Chondrocyte (in vitro differentiated cells): Measurements from ENCODE around the gene GARS1. TPM values are rescaled to one million over a fixed set of nuclear protein-coding genes. Genes with fewer than 3 reads are reported as not detected.

Experiments used
- DNase-seq: peaks from one replicate; pipeline ENCODE4 v3.0.0; 2021; ENCODE audit warnings: mixed read lengths, low spot score
- H3K27ac Mint-ChIP-seq: one replicate; pipeline ENCODE4 v1.8.0; 2021; ENCODE audit warnings: mild to moderate bottlenecking, moderate library complexity, mixed read lengths; ENCODE audit not compliant: unreplicated experiment
- H3K27me3 Mint-ChIP-seq: 2 replicates; pipeline ENCODE4 v1.8.0; 2021; ENCODE audit warnings: low read depth, mixed read lengths
- H3K36me3 Mint-ChIP-seq: 2 replicates; pipeline ENCODE4 v1.8.0; 2021; ENCODE audit warnings: low read depth, mixed read lengths
- H3K4me1 Mint-ChIP-seq: 2 replicates; pipeline ENCODE4 v1.8.0; 2021; ENCODE audit warnings: low read depth, mild to moderate bottlenecking, mixed read lengths
- H3K4me3 Mint-ChIP-seq: one replicate; pipeline ENCODE4 v1.8.0; 2021; ENCODE audit warnings: mild to moderate bottlenecking, moderate library complexity, mixed read lengths; ENCODE audit not compliant: unreplicated experiment
- H3K9me3 Mint-ChIP-seq: 2 replicates; pipeline ENCODE4 v1.8.0; 2021; ENCODE audit warnings: low read depth, mixed read lengths
- total RNA-seq: library from RNA; stranded (reverse); gene quantifications from 3 replicates; pipeline ENCODE4 v1.2.1, GENCODE V29; 2021
- TF ChIP-seq, protein P1 (sequence below): fragments of 200-600 bp; sonication (generic); IDR thresholded peaks from 2 replicates; pipeline ENCODE4 v1.5.0; 2021; ENCODE audit warnings: antibody characterized with exemption, mild to moderate bottlenecking, moderate library complexity

Gene GARS1
- total RNA-seq, 1 donor from 2014 or later, result 581 TPM

DNA sequence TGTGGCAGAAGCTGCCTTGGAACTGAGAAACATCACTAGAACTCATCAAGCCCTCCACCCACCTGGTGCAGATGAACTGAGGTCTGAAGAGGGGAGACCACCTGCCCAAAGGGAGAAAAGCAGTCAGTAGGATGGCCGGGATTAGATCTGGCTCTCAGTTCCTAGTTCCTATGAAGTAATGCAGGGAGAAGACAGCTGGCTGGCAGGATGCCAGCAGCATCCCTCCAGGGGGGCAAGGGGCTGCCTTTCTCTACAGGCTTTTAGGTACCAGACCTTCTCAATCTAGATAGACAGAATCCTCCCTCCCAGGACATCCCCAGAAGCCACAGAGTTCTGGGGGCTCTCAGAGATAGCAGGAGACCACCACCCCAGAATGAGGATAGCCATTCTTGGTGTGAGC lies 79.7 kb downstream of the GARS1 start:
- no peak overlapping the region for H3K27ac Mint-ChIP-seq
- H3K4me3 Mint-ChIP-seq, result no peak overlapping the region
- peaks cover 64% of the 10 kb centered on the region for H3K27me3 Mint-ChIP-seq
- DNase-seq, result no peak
- H3K4me1 Mint-ChIP-seq, result no peaks in the 10 kb centered on the region
- H3K36me3 Mint-ChIP-seq, result peaks cover 5% of the 10 kb centered on the region
- TF ChIP-seq, protein P1, sequence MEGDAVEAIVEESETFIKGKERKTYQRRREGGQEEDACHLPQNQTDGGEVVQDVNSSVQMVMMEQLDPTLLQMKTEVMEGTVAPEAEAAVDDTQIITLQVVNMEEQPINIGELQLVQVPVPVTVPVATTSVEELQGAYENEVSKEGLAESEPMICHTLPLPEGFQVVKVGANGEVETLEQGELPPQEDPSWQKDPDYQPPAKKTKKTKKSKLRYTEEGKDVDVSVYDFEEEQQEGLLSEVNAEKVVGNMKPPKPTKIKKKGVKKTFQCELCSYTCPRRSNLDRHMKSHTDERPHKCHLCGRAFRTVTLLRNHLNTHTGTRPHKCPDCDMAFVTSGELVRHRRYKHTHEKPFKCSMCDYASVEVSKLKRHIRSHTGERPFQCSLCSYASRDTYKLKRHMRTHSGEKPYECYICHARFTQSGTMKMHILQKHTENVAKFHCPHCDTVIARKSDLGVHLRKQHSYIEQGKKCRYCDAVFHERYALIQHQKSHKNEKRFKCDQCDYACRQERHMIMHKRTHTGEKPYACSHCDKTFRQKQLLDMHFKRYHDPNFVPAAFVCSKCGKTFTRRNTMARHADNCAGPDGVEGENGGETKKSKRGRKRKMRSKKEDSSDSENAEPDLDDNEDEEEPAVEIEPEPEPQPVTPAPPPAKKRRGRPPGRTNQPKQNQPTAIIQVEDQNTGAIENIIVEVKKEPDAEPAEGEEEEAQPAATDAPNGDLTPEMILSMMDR, result no peak
- no peaks in the 10 kb centered on the region for H3K9me3 Mint-ChIP-seq

DNA sequence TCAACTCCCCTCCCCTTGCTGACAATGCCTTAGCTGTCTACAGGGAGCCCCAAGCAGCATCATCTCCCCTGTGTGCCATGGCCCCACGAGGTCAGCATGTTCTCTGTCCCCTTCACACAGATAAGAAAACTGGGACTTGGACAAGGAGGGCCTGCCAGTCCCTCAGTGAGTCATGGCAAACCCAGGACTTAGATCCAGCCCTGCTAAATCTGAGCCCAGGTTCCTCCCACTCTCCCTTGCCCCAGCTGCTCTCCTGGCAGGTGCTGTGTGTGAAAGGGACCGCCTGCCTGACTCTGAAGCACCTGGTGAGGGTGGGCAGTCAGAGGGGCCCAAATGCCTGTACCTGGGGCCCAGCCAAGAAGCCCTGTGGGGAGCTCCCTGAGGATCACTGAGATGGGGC lies 80.2 kb downstream of the GARS1 start:
- no peak for DNase-seq
- Mint-ChIP-seq H3K27ac (no peak overlapping the region), H3K4me3 (no peak overlapping the region), H3K4me1 (no peaks in the 10 kb centered on the region), H3K36me3 (peaks cover 5% of the 10 kb centered on the region), H3K27me3 (peaks cover 64% of the 10 kb centered on the region), H3K9me3 (no peaks in the 10 kb centered on the region)
- TF ChIP-seq, protein P1, result no peak

DNA sequence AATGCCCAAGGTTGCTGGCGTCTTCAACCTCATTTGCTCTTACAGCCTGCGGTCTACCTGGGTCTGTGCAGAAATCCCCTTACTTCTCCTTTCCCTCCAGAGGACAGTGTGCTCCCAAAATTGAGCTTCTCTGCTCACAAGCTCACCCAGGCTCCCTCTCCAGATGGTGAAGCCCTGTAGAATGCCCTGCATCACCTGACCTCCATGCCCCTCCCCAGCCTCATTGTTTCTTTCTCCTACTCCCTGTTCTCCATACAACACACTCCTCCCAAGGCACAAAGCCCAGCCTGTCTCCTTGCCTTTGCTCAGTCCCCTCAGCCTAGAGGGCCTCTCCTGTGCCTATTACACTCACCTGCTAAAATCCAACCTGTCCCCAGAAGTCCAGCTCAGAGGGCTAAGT lies 84.1 kb downstream of the GARS1 start:
- Mint-ChIP-seq H3K4me3 (no peak overlapping the region), H3K27ac (no peak overlapping the region), H3K27me3 (peaks cover 84% of the 10 kb centered on the region), H3K9me3 (no peaks in the 10 kb centered on the region), H3K4me1 (peaks cover 13% of the 10 kb centered on the region), H3K36me3 (peaks cover 5% of the 10 kb centered on the region)
- TF ChIP-seq, protein P1, result no peak
- peak; percentile 20 for DNase-seq

DNA sequence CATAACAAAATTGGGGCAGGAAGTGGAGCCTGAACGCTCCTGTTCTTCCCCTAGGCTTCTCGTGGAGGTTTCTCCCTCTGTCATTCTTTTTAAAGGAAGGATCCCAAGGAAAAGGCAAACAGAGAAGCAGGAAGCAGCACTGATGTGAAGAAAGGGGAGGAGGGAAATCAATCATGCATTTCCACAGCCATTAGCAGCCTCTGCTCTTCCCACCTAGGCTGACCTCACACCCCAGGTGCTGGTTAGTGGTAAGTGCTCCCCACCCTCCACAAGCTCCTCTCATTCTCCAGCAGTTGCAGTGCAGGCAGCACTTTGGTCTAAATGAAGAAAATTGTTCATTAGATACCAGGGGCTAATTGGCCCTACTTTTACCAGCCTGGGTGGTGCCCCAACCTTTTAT lies 85.0 kb downstream of the GARS1 start:
- Mint-ChIP-seq H3K9me3 (no peaks in the 10 kb centered on the region), H3K27me3 (peaks cover 88% of the 10 kb centered on the region), H3K36me3 (peaks cover 5% of the 10 kb centered on the region)

DNA sequence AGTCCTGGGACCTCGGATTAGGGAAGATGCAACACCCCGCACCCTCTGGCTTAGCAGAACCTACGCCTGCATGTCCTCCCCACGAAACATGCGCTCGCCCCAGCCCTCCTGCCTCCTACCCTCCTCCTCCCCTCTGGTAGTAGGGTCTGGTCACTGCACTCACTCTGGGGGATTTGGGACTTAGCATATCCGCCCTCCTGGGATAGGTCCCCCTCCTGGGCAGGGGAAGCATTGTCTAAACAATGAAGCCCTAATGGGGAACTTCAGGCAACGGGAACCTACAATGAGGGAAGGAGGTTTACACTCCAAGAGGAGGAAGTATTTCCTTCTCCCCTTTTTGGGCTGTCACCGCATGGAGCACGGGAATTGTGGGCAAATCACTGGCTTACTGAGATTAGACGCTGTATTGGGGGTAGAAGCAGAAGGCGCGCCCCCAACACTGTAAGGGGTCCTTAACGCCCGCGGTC lies 86.7 kb downstream of the GARS1 start:
- TF ChIP-seq, protein P1, result no peak
- Mint-ChIP-seq H3K27ac (no peak overlapping the region), H3K36me3 (peaks cover 5% of the 10 kb centered on the region), H3K4me3 (peak overlapping the region; percentile 66), H3K4me1 (peaks cover 18% of the 10 kb centered on the region), H3K27me3 (peaks cover 89% of the 10 kb centered on the region), H3K9me3 (no peaks in the 10 kb centered on the region)
- DNase-seq, result no peak

More for the DNA sequence above, 85.0 kb downstream of the GARS1 start:
- no peak for DNase-seq
- H3K27ac Mint-ChIP-seq, result no peak overlapping the region
- H3K4me1 Mint-ChIP-seq, result peaks cover 18% of the 10 kb centered on the region
- no peak overlapping the region for H3K4me3 Mint-ChIP-seq
- TF ChIP-seq, protein P1, result no peak
